SU-DHL-6 (cell line): ENCODE measurements around the gene KL.

Experiments used
- H2AFZ ChIP-seq: fragments of 200-600 bp; sonication (generic); 2 replicates; pipeline ENCODE4 v1.6.1; 2014; ENCODE audit warnings: low read depth, mild to moderate bottlenecking, moderate library complexity, mixed read lengths, antibody characterized with exemption, low read length; ENCODE audit not compliant: severe bottlenecking
- H3F3A ChIP-seq: fragments of 200-600 bp; shearing (Covaris generic); 2 replicates; pipeline ENCODE4 v1.6.0; 2016; ENCODE audit warnings: antibody characterized with exemption, mild to moderate bottlenecking; ENCODE audit not compliant: insufficient read depth
- H3K27ac ChIP-seq: fragments of 200-600 bp; sonication (generic); 2 replicates; pipeline ENCODE4 v1.5.1; 2016; ENCODE audit warnings: low read depth, mild to moderate bottlenecking, low read length, moderate library complexity, mixed read lengths
- H3K27me3 ChIP-seq: fragments of 200-600 bp; sonication (generic), shearing (Covaris generic); 2 replicates; pipeline ENCODE4 v1.6.0; 2014; ENCODE audit warnings: mild to moderate bottlenecking, low read length
- H3K36me3 ChIP-seq: fragments of 200-600 bp; sonication (generic); 2 replicates; pipeline ENCODE4 v1.6.1; 2014; ENCODE audit warnings: mild to moderate bottlenecking, low read length, mixed read lengths
- H3K4me2 ChIP-seq: fragments of 300-600, 200-600 bp; shearing (Covaris generic), sonication (generic); 2 replicates; pipeline ENCODE4 v1.6.0; 2014; ENCODE audit warnings: low read length, low read depth, mild to moderate bottlenecking; ENCODE audit not compliant: poor library complexity, severe bottlenecking
- H3K4me3 ChIP-seq: fragments of 200-600 bp; sonication (generic); 2 replicates; pipeline ENCODE4 v1.5.1; 2014; ENCODE audit warnings: antibody characterized with exemption, low read length, mild to moderate bottlenecking, mixed read lengths; ENCODE audit not compliant: insufficient read depth, poor library complexity, severe bottlenecking
- H3K79me2 ChIP-seq: fragments of 200-600 bp; sonication (generic); 2 replicates; pipeline ENCODE4 v1.6.1; 2014; ENCODE audit warnings: mild to moderate bottlenecking, low read length, moderate library complexity; ENCODE audit not compliant: insufficient read depth
- H3K9ac ChIP-seq: fragments of 200-600 bp; sonication (generic); 2 replicates; pipeline ENCODE4 v1.7.0; 2014; ENCODE audit warnings: mild to moderate bottlenecking, low read length
- H3K9me2 ChIP-seq: fragments of 200-600 bp; sonication (generic); replicated peaks from 2 replicates; pipeline ENCODE4 v1.6.1; 2014; ENCODE audit warnings: low read length; ENCODE audit not compliant: insufficient read depth
- H3K9me3 ChIP-seq: fragments of 200-600 bp; sonication (generic); 2 replicates; pipeline ENCODE4 v1.6.1; 2014; ENCODE audit warnings: low read length, mixed read lengths; ENCODE audit not compliant: insufficient read depth
- H4K20me1 ChIP-seq: fragments of 200-600 bp; sonication (generic); 2 replicates; pipeline ENCODE4 v1.6.1; 2014; ENCODE audit warnings: low read depth, mild to moderate bottlenecking, antibody characterized with exemption, low read length, moderate library complexity, mixed read lengths
- CTCF ChIP-seq: fragments of 200-600 bp; sonication (generic); IDR thresholded peaks from one replicate; pipeline ENCODE4 v1.5.1; 2017; ENCODE audit warnings: antibody characterized with exemption, mild to moderate bottlenecking, low read length, moderate library complexity; ENCODE audit not compliant: insufficient read depth, poor library complexity, severe bottlenecking
- EZH2phosphoT487 ChIP-seq: fragments of 200-600 bp; sonication (generic), shearing (Covaris generic); conservative IDR thresholded peaks from 2 replicates; pipeline ENCODE4 v1.6.1; 2018; ENCODE audit warnings: mild to moderate bottlenecking, antibody characterized with exemption, low read length, moderate library complexity, mixed read lengths

KL gene

GRCh38 chr13:32976912-32977311 is 39.3 kb upstream of the KL start:
- no peak overlapping the region for H3K9ac ChIP-seq
- H3K79me2 ChIP-seq = no peaks in the 10 kb centered on the region
- H3K9me3 ChIP-seq = no peaks in the 10 kb centered on the region
- H3K4me2 ChIP-seq = no peak overlapping the region
- no peaks in the 10 kb centered on the region for H3K27me3 ChIP-seq
- H3K36me3 ChIP-seq = no peaks in the 10 kb centered on the region
- no peak overlapping the region for H3K27ac ChIP-seq
- H3F3A ChIP-seq = no peaks in the 10 kb centered on the region
- no peaks in the 10 kb centered on the region for H4K20me1 ChIP-seq
- TF ChIP-seq EZH2phosphoT487 (no peak), CTCF (no peak)
- H2AFZ ChIP-seq = no peak overlapping the region
- H3K4me3 ChIP-seq = no peak overlapping the region
- no peaks in the 10 kb centered on the region for H3K9me2 ChIP-seq

- H3K4me2 ChIP-seq = no peak overlapping the region
- TF ChIP-seq CTCF (no peak), EZH2phosphoT487 (no peak)
- no peaks in the 10 kb centered on the region for H4K20me1 ChIP-seq
- no peaks in the 10 kb centered on the region for H3K9me2 ChIP-seq
- no peak overlapping the region for H3K9ac ChIP-seq
- no peaks in the 10 kb centered on the region for H3K36me3 ChIP-seq
- H3K79me2 ChIP-seq = no peaks in the 10 kb centered on the region
- no peak overlapping the region for H3K27ac ChIP-seq
- H3K4me3 ChIP-seq = no peak overlapping the region
- no peak overlapping the region for H2AFZ ChIP-seq
- no peaks in the 10 kb centered on the region for H3K9me3 ChIP-seq
- H3K27me3 ChIP-seq = no peaks in the 10 kb centered on the region
- no peaks in the 10 kb centered on the region for H3F3A ChIP-seq
Measured at GRCh38 chr13:32977321-32977720, 38.9 kb upstream of the KL start.

GRCh38 chr13:32978278-32978677 is 37.9 kb upstream of the KL start:
- Histone ChIP-seq H3K27me3 (no peaks in the 10 kb centered on the region), H3K4me2 (no peak overlapping the region)

More at GRCh38 chr13:32978278-32978677, 37.9 kb upstream of the KL start:
- Histone ChIP-seq H3K27ac (no peak overlapping the region), H3F3A (no peaks in the 10 kb centered on the region), H2AFZ (no peak overlapping the region), H3K36me3 (no peaks in the 10 kb centered on the region), H3K9me2 (no peaks in the 10 kb centered on the region), H3K79me2 (no peaks in the 10 kb centered on the region), H3K4me3 (no peak overlapping the region), H4K20me1 (no peaks in the 10 kb centered on the region), H3K9ac (no peak overlapping the region), H3K9me3 (no peaks in the 10 kb centered on the region)
- TF ChIP-seq EZH2phosphoT487 (no peak), CTCF (no peak)
